HG02763 (cell line): ENCODE data around the gene MAD1L1.

Experiments used
- ATAC-seq: cut with Tn5 transposase; IDR thresholded peaks from one replicate; pipeline ENCODE4 v1.9.1; 2021; ENCODE audit warnings: mild to moderate bottlenecking, moderate library complexity; ENCODE audit not compliant: unreplicated experiment

Gene MAD1L1

DNA sequence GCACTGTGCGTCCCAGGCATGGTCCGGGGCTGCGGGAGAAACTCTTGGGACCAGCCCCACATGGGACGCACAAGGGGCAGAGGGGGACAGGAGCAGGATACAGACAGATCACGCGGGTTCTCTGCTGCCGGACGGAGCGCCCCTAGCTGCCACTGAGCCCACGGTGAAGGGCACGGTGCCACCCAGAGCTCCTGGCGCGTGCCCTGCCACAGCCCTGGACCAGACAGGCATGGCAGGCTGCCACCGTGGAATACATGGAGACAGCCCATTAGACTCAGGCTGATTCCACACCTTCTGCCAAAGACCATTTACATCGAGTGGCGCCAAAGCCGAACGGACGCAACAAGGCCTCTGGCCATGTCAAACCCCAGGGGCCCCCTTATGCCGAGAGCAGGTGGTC is 90.4 kb downstream of the MAD1L1 start:
- no peak for ATAC-seq

DNA sequence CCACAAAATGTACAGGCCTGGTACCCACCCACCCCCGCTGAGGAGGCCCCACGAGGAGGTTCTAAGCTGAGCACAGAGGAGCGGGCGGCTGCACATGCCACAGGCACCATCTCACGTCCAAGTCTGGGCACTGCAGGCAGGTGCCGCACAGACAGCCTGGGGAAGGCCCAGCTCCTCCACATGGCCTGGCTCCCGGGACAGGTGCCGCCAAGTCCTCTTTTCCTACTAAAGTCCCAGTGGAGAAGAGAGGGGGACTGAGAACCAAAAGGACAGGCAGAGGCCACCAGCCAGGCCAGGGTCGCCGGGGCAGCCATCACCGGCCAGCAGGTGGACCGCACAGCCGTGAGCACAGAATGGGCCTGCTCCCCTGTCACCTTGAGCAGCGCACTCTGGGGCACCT is 91.1 kb downstream of the MAD1L1 start:
- ATAC-seq = no peak

DNA sequence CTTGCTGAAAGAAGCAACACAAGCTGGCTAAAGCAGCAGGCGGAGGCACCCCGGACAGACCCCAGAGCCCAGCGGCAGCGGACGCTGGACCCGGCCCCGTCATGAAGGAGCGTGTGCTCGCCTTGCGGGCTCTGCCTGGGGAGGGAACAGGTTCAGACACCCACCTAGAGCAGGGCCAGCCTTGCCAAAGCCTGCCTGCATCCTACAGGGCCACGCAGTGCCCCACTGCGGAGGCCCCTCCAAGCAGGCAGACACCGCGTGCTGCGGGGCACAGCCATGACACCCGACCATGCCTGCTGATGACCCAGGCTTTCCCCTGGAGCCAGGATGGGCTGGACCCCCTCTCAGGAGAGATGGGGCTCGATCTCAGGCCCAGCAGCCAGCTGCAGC is 91.7 kb downstream of the MAD1L1 start:
- ATAC-seq = no peak

- ATAC-seq = no peak
Measured at GRCh38 chr7:2140216-2141020, 92.3 kb downstream of the MAD1L1 start.

DNA sequence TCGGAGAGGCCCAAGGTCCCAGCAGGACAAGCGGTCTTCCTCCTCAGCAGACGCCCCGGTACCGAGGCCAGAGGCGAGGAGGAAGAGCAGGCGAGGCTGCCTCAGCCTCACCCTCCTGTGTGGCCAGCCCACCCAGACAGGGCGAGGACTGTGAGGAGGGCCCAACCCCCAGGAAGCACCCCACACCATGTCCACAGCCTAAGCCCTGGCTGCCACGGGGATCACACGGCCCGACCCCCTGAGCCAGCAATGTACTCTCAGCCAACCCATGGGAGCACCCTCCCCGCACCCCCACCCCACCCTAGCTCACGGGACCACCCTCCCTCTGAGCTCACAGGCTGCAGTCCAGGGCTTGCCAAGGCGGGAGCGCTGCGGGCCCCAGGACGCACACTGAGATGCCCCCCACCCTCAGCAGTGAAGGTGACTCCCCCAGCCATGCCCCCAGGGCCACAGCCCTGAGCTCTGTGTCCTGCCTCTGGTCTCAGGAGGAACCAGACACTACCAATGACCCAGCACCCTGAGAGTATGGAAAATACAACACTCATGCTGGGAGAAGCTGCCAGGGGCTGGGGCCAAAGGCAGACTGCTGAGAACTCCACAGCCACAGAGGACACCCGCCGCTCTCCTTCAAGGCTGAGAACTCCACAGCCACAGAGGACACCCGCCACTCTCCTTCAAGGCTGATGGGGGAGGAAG is 93.6 kb downstream of the MAD1L1 start:
- no peak for ATAC-seq

GRCh38 chr7:2138146-2138765 is 94.5 kb downstream of the MAD1L1 start:
- no peak for ATAC-seq

DNA sequence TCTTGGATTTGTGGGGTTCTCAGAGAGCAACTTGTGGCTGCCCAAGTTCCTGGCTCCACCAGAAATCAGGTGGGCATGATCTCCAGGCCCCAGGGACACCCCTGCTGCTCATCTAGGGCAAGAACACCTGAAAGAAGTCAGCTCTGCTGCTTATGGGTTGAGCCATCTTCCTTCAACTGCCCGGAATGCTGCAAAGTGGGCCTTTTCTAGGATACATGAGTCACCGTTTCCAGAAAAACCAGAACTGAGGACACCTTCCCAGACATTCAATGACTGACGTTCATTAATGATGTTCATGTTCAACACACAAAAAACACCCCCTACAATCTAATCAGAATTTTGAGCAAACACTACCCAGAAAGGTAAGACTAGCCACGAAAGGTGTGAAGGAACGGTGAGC is 98.0 kb downstream of the MAD1L1 start:
- ATAC-seq = no peak

DNA sequence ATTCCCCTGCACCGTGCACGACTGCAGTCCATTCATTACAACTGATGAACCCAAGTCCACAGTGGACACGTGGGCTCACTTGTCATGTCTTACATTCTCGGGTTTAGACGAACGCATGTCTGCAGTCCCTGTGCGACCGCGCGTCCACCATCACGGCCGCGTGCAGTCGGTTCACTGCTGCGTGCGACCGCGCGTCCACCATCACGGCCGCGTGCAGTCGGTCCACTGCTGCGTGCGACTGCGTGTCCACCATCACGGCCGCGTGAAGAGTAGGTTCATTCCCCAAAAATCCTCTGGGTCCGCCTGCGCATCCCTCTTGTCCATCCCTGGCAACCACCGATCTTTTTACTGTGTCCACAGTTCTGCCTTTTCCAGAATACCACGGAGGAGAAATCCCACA is 100.5 kb downstream of the MAD1L1 start:
- ATAC-seq = no peak

DNA sequence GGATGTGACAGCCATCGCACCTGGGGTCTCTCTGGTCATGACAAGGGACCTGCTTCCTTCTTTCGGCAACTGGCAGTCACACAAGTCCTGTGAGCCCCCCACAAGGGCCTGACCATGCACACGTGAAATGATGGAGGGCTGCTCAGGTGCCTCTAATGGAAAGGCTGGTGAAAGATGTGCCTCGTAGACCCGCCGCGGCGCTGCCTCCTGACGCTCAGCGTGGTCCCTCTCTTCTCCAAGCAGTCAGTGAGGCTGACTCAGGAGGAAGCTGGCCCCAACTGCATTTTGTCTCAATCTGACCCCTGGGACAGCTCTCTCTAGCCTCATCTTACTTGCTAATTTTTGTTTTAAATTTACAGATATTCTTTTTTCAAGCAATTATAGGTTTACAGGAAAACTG is 100.9 kb downstream of the MAD1L1 start:
- no peak for ATAC-seq

DNA sequence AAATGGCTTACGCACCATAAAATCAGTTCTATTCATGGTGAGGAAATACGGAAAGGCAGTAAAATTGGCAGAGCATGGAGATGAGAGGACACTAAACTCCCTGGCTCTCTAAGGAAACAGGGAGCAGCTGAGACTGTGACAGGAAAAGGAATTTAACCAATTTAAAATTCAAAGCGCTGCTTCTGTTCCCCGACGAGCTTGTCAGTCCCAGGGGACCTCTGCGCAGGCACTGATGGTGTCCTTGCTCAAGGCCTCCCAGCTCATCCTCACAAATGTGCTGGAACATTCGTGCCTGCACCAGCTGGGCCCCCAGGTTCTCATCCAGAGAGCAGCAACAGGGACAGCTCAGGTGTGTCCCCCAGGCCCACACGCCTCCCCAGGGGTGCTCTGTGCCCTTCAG is 101.4 kb downstream of the MAD1L1 start:
- no peak for ATAC-seq

DNA sequence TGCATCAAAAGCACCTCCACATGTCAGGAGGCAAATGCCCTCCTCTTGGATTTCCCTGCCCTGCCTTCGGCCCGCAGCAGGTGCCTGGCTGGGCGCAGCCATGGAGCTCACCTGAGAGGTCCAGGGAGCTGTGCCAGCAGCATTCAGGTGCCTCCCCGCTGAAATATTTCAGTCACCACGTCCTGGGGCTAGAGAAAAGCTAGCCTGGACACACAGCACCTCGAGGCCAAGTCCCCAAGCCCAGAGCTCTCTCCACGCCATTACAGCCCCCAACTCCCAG is 102.7 kb downstream of the MAD1L1 start:
- no peak for ATAC-seq

- ATAC-seq = no peak
Measured at GRCh38 chr7:2129323-2130095, 103.2 kb downstream of the MAD1L1 start.

DNA sequence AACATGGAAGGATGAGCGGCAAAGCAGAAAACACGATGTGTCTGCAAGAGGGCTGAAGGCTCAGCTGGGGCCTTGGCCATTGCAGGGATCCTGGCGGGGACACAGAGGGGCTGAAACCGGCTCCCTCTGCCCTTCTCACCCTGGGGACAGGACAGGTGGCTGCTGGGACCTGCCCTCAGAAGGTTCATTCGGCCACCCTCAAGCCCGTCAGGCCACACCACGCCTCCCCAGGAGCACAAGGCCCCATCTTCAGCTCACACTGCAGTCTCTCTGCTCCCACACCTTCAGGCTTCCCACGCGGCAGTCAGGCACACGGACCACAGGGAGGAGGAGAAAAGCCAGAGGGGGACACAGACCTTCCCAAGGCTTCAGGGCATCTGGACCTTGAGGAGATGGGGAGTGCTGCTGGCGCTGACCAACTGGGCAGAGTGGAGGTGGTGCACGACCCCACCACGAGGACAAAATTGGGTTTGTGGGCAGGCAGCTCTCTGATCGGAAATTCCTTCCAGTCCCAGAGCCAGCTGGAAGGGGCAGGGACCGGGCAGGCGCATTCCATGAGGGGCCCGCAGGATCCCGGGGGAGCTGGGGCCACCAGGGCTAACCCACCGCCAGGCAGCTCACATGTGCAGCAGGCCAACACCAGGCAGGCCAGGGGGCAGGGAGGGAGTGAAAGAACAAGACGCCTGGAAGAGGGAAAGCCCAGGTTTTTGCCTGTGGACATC is 104.0 kb downstream of the MAD1L1 start:
- ATAC-seq = no peak

GRCh38 chr7:2126621-2127020 is 106.1 kb downstream of the MAD1L1 start:
- no peak for ATAC-seq

DNA sequence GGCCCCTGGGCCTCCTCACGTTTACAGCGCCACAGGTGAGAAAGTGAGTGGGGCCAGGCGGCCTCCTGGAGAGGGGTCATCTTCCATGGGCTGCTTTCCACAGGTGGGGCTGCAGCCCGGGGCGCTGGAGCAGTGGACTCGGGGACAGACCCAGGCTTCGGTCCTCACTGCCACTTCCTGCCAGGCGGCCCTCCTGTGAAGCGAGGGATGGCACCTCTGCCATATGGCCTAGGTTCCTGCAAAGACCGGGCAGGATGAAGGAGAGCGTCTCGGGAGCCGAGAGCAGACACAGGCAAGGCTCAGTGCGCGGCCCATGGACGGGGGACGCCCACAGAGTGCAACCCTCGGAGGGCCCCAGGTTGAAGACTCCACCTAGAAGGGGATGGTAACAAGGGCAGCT is 106.8 kb downstream of the MAD1L1 start:
- ATAC-seq = no peak

DNA sequence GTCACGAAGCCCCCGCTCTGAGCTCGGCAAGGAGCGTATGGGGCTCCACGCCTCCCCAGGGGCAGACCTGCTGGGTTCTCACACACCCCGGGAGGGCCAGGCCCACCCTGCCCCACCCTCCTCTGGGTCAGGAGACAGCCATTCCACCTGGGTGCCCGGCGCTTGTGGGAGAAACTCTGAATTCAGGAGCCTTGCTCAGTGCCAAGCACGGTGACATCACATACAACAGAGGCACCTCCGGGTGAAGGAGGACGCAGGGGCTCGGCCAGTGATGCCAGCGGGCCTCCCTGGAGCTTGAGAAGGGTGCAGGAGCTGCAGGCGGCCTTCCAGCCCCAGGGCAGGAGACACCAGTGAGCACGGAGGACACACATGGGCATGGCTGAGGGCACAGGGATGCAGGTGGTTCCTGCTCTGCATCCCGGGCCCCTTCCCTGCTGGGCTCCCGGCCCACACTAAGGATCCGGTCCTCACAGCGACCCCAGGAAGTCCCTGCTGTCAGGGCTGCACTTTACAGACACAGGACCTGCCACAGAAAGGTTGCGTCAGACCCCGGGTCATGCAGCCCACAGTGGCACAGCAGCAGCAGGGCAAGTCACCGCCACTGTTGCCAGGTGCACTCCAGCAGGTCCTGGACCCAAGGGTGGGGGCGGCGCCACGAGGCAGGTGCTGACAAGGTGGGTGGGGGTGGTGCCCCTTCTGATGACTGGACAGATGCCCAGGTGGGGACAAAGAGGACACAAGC is 108.0 kb downstream of the MAD1L1 start:
- ATAC-seq = no peak

DNA sequence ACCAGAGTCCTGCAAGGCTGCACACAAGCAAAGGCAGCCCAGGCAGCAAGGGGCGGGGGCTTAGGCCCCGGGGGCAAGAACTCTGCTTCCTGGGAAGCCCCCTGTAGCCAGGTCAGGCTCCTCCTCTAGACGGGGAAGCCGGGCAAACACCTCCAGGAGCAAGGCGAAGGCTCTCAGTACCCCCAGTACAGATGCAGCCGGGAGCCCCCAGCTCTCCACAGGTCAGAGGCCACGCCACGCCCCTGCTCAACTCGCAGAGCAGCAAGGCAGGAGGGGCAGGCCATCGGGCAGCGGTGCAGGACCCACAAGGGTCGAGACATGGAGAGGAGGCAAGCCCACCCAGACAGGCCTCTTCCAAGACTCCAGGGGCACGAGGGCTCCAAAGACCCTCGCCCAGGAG is 108.8 kb downstream of the MAD1L1 start:
- ATAC-seq = no peak

DNA sequence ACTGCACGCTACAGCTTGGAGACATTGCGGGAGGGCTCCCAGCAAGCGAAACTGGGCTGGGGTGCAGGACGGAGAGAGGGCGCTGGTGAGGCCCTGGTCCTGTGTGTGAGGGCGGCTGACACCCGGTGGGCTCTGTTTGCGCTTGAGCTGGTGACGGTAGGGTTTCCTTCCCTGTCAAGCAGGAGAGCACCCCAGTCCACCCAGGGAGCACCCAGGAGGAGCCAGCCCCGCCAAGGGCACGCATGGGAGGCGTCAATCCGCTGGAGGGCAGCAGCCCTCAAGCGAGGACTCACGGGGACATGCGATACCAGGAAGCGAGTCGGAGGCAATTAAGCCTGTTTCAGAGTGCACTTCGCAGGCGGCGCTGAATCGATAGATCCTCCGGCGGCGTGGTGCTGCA is 109.4 kb downstream of the MAD1L1 start:
- ATAC-seq = no peak

GRCh38 chr7:2122651-2123050 is 110.1 kb downstream of the MAD1L1 start:
- no peak for ATAC-seq
